ENCODE results near the gene EFR3B.

The EFR3B gene

DNA sequence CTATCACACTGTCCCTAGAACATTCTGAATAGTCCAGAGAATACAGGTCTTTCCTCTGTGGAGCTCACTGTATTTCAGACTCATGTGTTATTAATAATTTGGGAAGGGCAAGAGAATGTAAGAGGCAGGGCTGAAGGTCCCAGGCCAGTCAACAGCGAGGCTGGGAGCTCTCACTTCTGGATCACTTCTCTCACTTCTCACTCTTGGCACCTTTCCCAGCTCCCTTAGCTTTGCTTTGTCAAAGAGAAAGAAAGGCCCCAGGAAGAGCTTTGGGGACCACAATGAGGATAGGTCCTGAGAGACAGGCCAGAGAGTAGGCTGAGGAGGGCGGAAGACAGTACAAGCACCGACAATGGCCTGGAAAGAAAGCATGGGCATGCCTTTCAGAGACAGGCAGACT, 11.2 kb downstream of the EFR3B start:
- H3K9ac ChIP-seq (ENCODE audit: low read depth, low read length), result no peak overlapping the region
- no peak overlapping the region for H3K27ac ChIP-seq (ENCODE audit: low read depth, low read length)
- H3K4me1 ChIP-seq (ENCODE audit: insufficient read depth, low read length), result peaks cover 6% of the 10 kb centered on the region; the same call in 1 of the 2 replicates
- H3K27me3 ChIP-seq (ENCODE audit: insufficient read depth, low read length), result no peaks in the 10 kb centered on the region
- WGBS, result 93% methylated on average over 3 of the region's 3 CpGs
- no peaks in the 10 kb centered on the region for H3K36me3 ChIP-seq (ENCODE audit: insufficient read depth, low read length)
- H3K9me3 ChIP-seq (ENCODE audit: insufficient read depth, low read depth, low read length), result no peaks in the 10 kb centered on the region
- H3K4me3 ChIP-seq (ENCODE audit: low read length), result no peak overlapping the region

GRCh38 chr2:25054720-25055119, 12.8 kb downstream of the EFR3B start:
- H3K9ac ChIP-seq (ENCODE audit: low read depth, low read length), result no peak overlapping the region
- H3K9me3 ChIP-seq (ENCODE audit: insufficient read depth, low read depth, low read length), result no peaks in the 10 kb centered on the region
- H3K27me3 ChIP-seq (ENCODE audit: insufficient read depth, low read length), result no peaks in the 10 kb centered on the region
- no peak overlapping the region for H3K4me3 ChIP-seq (ENCODE audit: low read length)
- H3K36me3 ChIP-seq (ENCODE audit: insufficient read depth, low read length), result no peaks in the 10 kb centered on the region
- WGBS, result 84% methylated on average over 4 of the region's 4 CpGs
- no peak overlapping the region for H3K27ac ChIP-seq (ENCODE audit: low read depth, low read length)
- H3K4me1 ChIP-seq (ENCODE audit: insufficient read depth, low read length), result peaks cover 6% of the 10 kb centered on the region; the same call in 1 of the 2 replicates

GRCh38 chr2:25055376-25055920, 13.6 kb downstream of the EFR3B start:
- no peaks in the 10 kb centered on the region for H3K36me3 ChIP-seq (ENCODE audit: insufficient read depth, low read length)
- peaks cover 3% of the 10 kb centered on the region; the same call in 1 of the 2 replicates for H3K4me1 ChIP-seq (ENCODE audit: insufficient read depth, low read length)

DNA sequence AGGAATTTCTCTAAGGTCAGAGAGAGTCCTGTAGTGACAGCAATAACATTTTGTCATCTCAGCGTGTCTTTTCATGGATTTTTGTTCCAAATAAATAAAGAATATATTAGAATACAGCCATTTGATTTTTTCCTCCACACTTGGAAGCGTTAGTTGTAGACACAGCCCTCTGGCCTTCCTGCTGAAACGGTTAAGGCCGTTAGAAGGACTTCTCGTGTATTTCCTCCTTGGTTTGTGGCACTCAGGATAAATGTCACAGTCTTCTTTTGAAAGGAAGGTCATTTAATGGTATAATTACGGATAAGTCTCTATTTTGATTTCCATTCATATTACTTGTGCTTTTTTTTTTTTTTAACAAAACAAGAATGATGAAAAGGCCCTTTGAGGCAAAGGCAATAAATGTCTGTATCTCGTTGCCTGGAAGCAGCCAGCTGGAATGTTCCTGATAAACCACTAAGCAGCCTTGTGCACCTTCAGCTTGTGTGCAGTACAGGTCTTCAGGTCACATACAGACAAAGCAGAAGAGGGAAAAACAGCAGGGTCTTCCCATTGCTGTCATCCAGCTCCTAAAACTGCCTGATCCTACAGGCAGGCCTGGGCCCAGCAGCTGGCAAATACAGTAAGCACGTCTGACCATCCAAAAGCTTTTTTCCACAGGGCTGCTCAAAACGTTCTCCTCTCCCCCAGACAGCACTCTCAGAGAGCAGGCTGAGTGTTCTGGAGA, 14.4 kb downstream of the EFR3B start:
- H3K27ac ChIP-seq (ENCODE audit: low read depth, low read length), result no peak overlapping the region
- H3K36me3 ChIP-seq (ENCODE audit: insufficient read depth, low read length), result no peaks in the 10 kb centered on the region
- no peak overlapping the region for H3K4me3 ChIP-seq (ENCODE audit: low read length)
- no peaks in the 10 kb centered on the region for H3K9me3 ChIP-seq (ENCODE audit: insufficient read depth, low read depth, low read length)
- no peaks in the 10 kb centered on the region for H3K27me3 ChIP-seq (ENCODE audit: insufficient read depth, low read length)
- no peaks in the 10 kb centered on the region for H3K4me1 ChIP-seq (ENCODE audit: insufficient read depth, low read length)
- 90% methylated on average over 6 of the region's 9 CpGs for WGBS
- no peak overlapping the region for H3K9ac ChIP-seq (ENCODE audit: low read depth, low read length)

More at GRCh38 chr2:25055376-25055920, 13.6 kb downstream of the EFR3B start:
- 96% methylated on average over 9 of the region's 9 CpGs for WGBS
- Histone ChIP-seq H3K4me3 (ENCODE audit: low read length) (no peak overlapping the region), H3K9me3 (ENCODE audit: insufficient read depth, low read depth, low read length) (no peaks in the 10 kb centered on the region), H3K27ac (ENCODE audit: low read depth, low read length) (no peak overlapping the region), H3K9ac (ENCODE audit: low read depth, low read length) (no peak overlapping the region), H3K27me3 (ENCODE audit: insufficient read depth, low read length) (no peaks in the 10 kb centered on the region)

DNA sequence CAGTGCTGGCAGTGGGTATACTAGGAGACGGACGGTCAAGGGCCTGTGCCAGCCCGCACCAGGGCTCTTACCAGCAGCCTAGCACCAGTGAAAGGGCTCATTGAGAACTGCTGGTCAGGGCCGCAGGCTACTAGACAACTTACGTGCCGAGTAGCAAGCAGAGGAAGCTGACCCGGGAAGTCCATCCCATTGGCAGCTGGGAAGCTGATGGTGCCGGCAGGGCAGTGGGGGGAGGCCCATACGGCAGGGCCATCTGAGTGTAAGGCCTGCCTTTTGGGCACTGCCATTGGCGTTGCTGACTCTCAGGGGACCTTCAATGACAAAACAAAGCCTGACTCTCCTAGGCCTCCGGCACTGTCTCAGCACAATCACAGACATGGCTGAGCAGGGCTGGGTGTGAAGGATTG, 20.6 kb downstream of the EFR3B start:
- no peaks in the 10 kb centered on the region for H3K36me3 ChIP-seq (ENCODE audit: insufficient read depth, low read length)
- no peak overlapping the region for H3K4me3 ChIP-seq (ENCODE audit: low read length)
- H3K27ac ChIP-seq (ENCODE audit: low read depth, low read length), result no peak overlapping the region
- H3K9me3 ChIP-seq (ENCODE audit: insufficient read depth, low read depth, low read length), result no peaks in the 10 kb centered on the region
- no peak overlapping the region for H3K9ac ChIP-seq (ENCODE audit: low read depth, low read length)
- H3K4me1 ChIP-seq (ENCODE audit: insufficient read depth, low read length), result no peaks in the 10 kb centered on the region
- 89% methylated on average over 11 of the region's 11 CpGs for WGBS
- H3K27me3 ChIP-seq (ENCODE audit: insufficient read depth, low read length), result no peaks in the 10 kb centered on the region

- Histone ChIP-seq H3K9ac (ENCODE audit: low read depth, low read length) (no peak overlapping the region), H3K27me3 (ENCODE audit: insufficient read depth, low read length) (no peaks in the 10 kb centered on the region), H3K27ac (ENCODE audit: low read depth, low read length) (no peak overlapping the region), H3K4me3 (ENCODE audit: low read length) (no peak overlapping the region), H3K9me3 (ENCODE audit: insufficient read depth, low read depth, low read length) (no peaks in the 10 kb centered on the region), H3K4me1 (ENCODE audit: insufficient read depth, low read length) (no peaks in the 10 kb centered on the region), H3K36me3 (ENCODE audit: insufficient read depth, low read length) (no peaks in the 10 kb centered on the region)
- 94% methylated on average over 13 of the region's 13 CpGs for WGBS
Observed at GRCh38 chr2:25063876-25064660, 22.2 kb downstream of the EFR3B start.

GRCh38 chr2:25065768-25066167, 23.9 kb downstream of the EFR3B start:
- no peak overlapping the region for H3K4me3 ChIP-seq (ENCODE audit: low read length)
- H3K36me3 ChIP-seq (ENCODE audit: insufficient read depth, low read length), result no peaks in the 10 kb centered on the region
- no peak overlapping the region for H3K9ac ChIP-seq (ENCODE audit: low read depth, low read length)
- no peaks in the 10 kb centered on the region for H3K9me3 ChIP-seq (ENCODE audit: insufficient read depth, low read depth, low read length)
- H3K27ac ChIP-seq (ENCODE audit: low read depth, low read length), result no peak overlapping the region
- no peaks in the 10 kb centered on the region for H3K4me1 ChIP-seq (ENCODE audit: insufficient read depth, low read length)
- H3K27me3 ChIP-seq (ENCODE audit: insufficient read depth, low read length), result no peaks in the 10 kb centered on the region
- WGBS, result 98% methylated on average over 4 of the region's 4 CpGs

- H3K4me3 ChIP-seq (ENCODE audit: low read length), result no peak overlapping the region
- H3K9ac ChIP-seq (ENCODE audit: low read depth, low read length), result no peak overlapping the region
- H3K36me3 ChIP-seq (ENCODE audit: insufficient read depth, low read length), result no peaks in the 10 kb centered on the region
- no peaks in the 10 kb centered on the region for H3K9me3 ChIP-seq (ENCODE audit: insufficient read depth, low read depth, low read length)
- no peaks in the 10 kb centered on the region for H3K4me1 ChIP-seq (ENCODE audit: insufficient read depth, low read length)
- H3K27me3 ChIP-seq (ENCODE audit: insufficient read depth, low read length), result no peaks in the 10 kb centered on the region
- H3K27ac ChIP-seq (ENCODE audit: low read depth, low read length), result no peak overlapping the region
- WGBS, result 93% methylated on average over 2 of the region's 2 CpGs
Observed at GRCh38 chr2:25066455-25066854, 24.6 kb downstream of the EFR3B start.

DNA sequence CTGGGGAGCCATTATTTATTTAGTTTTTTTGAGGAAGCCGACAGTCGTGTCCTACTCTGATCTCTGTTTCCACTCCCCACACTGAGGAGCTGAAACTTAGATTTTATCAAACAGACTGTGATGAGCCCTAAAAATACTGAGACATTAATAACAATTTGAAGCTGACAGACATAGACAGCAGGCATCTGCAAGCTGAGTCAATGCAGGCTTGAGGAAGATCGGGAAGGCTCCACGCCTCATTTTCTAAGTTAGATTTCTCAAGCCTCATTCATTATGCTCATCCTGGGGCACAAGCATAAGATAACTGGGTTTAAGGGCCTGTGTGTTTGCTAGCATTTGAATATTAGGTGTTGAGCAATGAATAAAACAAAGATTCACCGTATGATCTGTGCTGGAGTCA, 26.3 kb downstream of the EFR3B start:
- WGBS, result 94% methylated on average over 5 of the region's 5 CpGs
- H3K27me3 ChIP-seq (ENCODE audit: insufficient read depth, low read length), result no peaks in the 10 kb centered on the region

DNA sequence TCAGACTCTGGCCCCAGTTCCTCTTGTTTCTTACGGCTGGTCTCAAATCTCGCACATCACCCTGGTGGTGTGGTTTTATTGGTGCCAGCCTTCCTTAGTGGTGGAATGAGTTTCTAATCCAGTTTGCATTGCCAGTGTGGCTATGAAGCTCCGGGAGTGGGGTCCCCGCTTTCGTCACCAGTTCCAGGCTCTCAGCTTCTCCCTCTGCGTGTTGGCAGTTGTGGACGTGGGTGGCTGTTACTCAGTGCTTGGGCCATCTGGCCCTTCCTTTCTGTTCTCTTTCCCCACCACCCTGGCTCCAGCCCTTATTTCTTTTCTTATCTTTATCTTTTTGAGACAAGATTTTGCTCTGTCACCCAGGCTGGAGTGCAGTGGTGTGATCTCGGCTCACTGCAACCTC, 30.1 kb downstream of the EFR3B start:
- no peak overlapping the region for H3K27ac ChIP-seq (ENCODE audit: low read depth, low read length)
- 96% methylated on average over 8 of the region's 8 CpGs for WGBS
- no peaks in the 10 kb centered on the region for H3K27me3 ChIP-seq (ENCODE audit: insufficient read depth, low read length)
- no peak overlapping the region for H3K4me3 ChIP-seq (ENCODE audit: low read length)
- no peaks in the 10 kb centered on the region for H3K9me3 ChIP-seq (ENCODE audit: insufficient read depth, low read depth, low read length)
- no peaks in the 10 kb centered on the region for H3K4me1 ChIP-seq (ENCODE audit: insufficient read depth, low read length)
- H3K36me3 ChIP-seq (ENCODE audit: insufficient read depth, low read length), result no peaks in the 10 kb centered on the region
- no peak overlapping the region for H3K9ac ChIP-seq (ENCODE audit: low read depth, low read length)

More for the DNA sequence above, 26.3 kb downstream of the EFR3B start:
- Histone ChIP-seq H3K4me1 (ENCODE audit: insufficient read depth, low read length) (no peaks in the 10 kb centered on the region), H3K9ac (ENCODE audit: low read depth, low read length) (no peak overlapping the region), H3K36me3 (ENCODE audit: insufficient read depth, low read length) (no peaks in the 10 kb centered on the region), H3K4me3 (ENCODE audit: low read length) (no peak overlapping the region), H3K9me3 (ENCODE audit: insufficient read depth, low read depth, low read length) (no peaks in the 10 kb centered on the region), H3K27ac (ENCODE audit: low read depth, low read length) (no peak overlapping the region)

DNA sequence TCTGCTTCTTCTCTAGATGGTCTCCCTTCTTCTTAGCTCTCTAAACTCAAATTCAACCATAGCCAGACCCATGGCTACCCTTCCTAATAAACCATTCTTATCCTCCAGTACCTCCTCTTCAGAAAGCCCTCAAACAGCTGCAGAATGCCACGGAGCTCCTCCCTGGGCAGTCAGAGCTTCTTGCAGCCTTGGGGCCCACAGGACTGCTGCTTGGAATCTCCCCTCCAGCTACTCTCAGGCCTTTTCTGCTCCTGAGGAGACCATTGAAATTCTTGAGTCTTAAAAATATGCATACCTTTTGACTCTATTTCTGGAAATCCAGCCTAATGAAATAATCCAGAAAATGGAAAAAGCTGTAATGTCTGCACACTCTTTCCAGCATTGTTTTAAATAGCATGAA, 30.7 kb downstream of the EFR3B start:
- H3K27ac ChIP-seq (ENCODE audit: low read depth, low read length), result no peak overlapping the region
- 59% methylated on average over 1 of the region's 1 CpG for WGBS
- H3K27me3 ChIP-seq (ENCODE audit: insufficient read depth, low read length), result no peaks in the 10 kb centered on the region

More for the DNA sequence above, 30.7 kb downstream of the EFR3B start:
- H3K9ac ChIP-seq (ENCODE audit: low read depth, low read length), result no peak overlapping the region
- no peaks in the 10 kb centered on the region for H3K9me3 ChIP-seq (ENCODE audit: insufficient read depth, low read depth, low read length)
- H3K4me1 ChIP-seq (ENCODE audit: insufficient read depth, low read length), result no peaks in the 10 kb centered on the region
- H3K36me3 ChIP-seq (ENCODE audit: insufficient read depth, low read length), result no peaks in the 10 kb centered on the region
- H3K4me3 ChIP-seq (ENCODE audit: low read length), result no peak overlapping the region

Measured in HUES64 (cell line).